Small intestine (tissue), 7 donors: Measurements from ENCODE around the gene HCFC1. TPM values are rescaled to one million over a fixed set of nuclear protein-coding genes. Genes with fewer than 3 reads are reported as not detected.

Experiments
- DNase-seq, 2 donors: peaks; one replicate each; pipeline versions ENCODE4 v3.0.0 to v3.0.0-alpha.2; 2013
- FAIRE-seq: peaks from 2 replicates; lab custom pipeline; 2012; peaks lifted over from hg19 to GRCh38; lab: Jason Lieb, UNC
- H3K27ac ChIP-seq, 3 donors: one replicate each; pipeline ENCODE4 v1.5.1; 2013; ENCODE audit warnings: low read length in 2 of 3, mild to moderate bottlenecking in 2 of 3, control low read depth in 1 of 3, inconsistent platforms in 1 of 3, low read depth in 1 of 3, moderate library complexity in 1 of 3
- H3K27me3 ChIP-seq, 3 donors: one replicate each; pipeline ENCODE4 v1.6.1; 2013; ENCODE audit warnings: low read length in 3 of 3, inconsistent platforms in 1 of 3; ENCODE audit not compliant: control insufficient read depth in 3 of 3, insufficient read depth in 3 of 3
- H3K36me3 ChIP-seq, 3 donors: one replicate each; pipeline ENCODE4 v1.6.1; 2013; ENCODE audit warnings: low read length in 3 of 3, inconsistent platforms in 1 of 3, low read depth in 1 of 3, mild to moderate bottlenecking in 1 of 3, moderate library complexity in 1 of 3; ENCODE audit not compliant: control insufficient read depth in 3 of 3, insufficient read depth in 2 of 3
- H3K4me1 ChIP-seq, 3 donors: one replicate each; pipeline ENCODE4 v1.6.1; 2013; ENCODE audit warnings: low read length in 2 of 3, inconsistent platforms in 1 of 3, low read depth in 1 of 3, mild to moderate bottlenecking in 1 of 3, moderate library complexity in 1 of 3; ENCODE audit not compliant: control insufficient read depth in 3 of 3, insufficient read depth in 2 of 3
- H3K4me3 ChIP-seq, 3 donors: one replicate each; pipeline ENCODE4 v1.5.1; 2013; ENCODE audit warnings: low read length in 3 of 3, control low read depth in 1 of 3, inconsistent platforms in 1 of 3, low read depth in 1 of 3, mild to moderate bottlenecking in 1 of 3, moderate library complexity in 1 of 3
- H3K9me3 ChIP-seq, 2 donors: one replicate each; pipeline ENCODE4 v1.6.1; 2013; ENCODE audit warnings: low read depth in 1 of 2, low read length in 1 of 2; ENCODE audit not compliant: control insufficient read depth in 2 of 2, insufficient read depth in 1 of 2
- WGBS, 3 donors: extraction: QIAGEN DNeasy Blood & Tissue Kit; methylation state at CpG; one replicate each; pipeline ENCODE4 v1.1.7; 2013; 5-methylcytosine and 5-hydroxymethylcytosine counted together
- polyA plus RNA-seq, 4 donors: library from polyadenylated mRNA; stranded (reverse) in 3 of 4; unstranded in 1 of 4; fragments of 200-250 nt in 3 of 4; fragments of 120-200 nt in 1 of 4; gene quantifications; one replicate each; pipeline versions ENCODE4 v1.2.1 to v1.2.3, GENCODE V29; 2013
- donor health status: healthy with polysubstance abuse.
- donor health status: control.
- donor health status: control.
- donor health status: Bipolar disorder and iron deficiency.
- donor health status: healthy.

The HCFC1 gene
- polyA plus RNA-seq, 4 donors: 7.6 to 32.9 (median 19.5) TPM

- H3K27me3 ChIP-seq: no peaks in the 10 kb centered on the region
- peaks cover 14 to 91% (median 15%) of the 10 kb centered on the region in 3 donors for H3K36me3 ChIP-seq
- DNase-seq: no peak
- no peak overlapping the region for H3K27ac ChIP-seq
- H3K4me3 ChIP-seq: no peak overlapping the region
- no peak for FAIRE-seq
- no peaks in the 10 kb centered on the region for H3K9me3 ChIP-seq
- 91 to 93% (median 92%) methylated on average over 11 of the region's 11 CpGs for WGBS, 3 donors
- H3K4me1 ChIP-seq: no peaks in the 10 kb centered on the region
Observed at GRCh38 chrX:153961292-153961691, 10.3 kb downstream of the HCFC1 start.

GRCh38 chrX:153960786-153961185 is 10.8 kb downstream of the HCFC1 start:
- Histone ChIP-seq H3K4me3 (no peak overlapping the region), H3K27me3 (no peaks in the 10 kb centered on the region), H3K27ac (no peak overlapping the region), H3K4me1 (no peaks in the 10 kb centered on the region), H3K9me3 (no peaks in the 10 kb centered on the region), H3K36me3 (peaks cover 15 to 95% (median 15%) of the 10 kb centered on the region in 3 donors)
- 93 to 96% (median 94%) methylated on average over 19 to 22 of the region's 22 CpGs for WGBS, 3 donors
- FAIRE-seq (no peak), DNase-seq (no peak)

- 96 to 97% (median 96%) methylated on average over 14 to 16 of the region's 16 CpGs for WGBS, 3 donors
- no peaks in the 10 kb centered on the region for H3K27me3 ChIP-seq
- no peaks in the 10 kb centered on the region for H3K4me1 ChIP-seq
- H3K36me3 ChIP-seq: peaks cover 15 to 98% (median 15%) of the 10 kb centered on the region in 3 donors
- H3K27ac ChIP-seq: no peak overlapping the region
- H3K9me3 ChIP-seq: no peaks in the 10 kb centered on the region
- no peak overlapping the region for H3K4me3 ChIP-seq
- FAIRE-seq: no peak
- DNase-seq: no peak
Observed at GRCh38 chrX:153960077-153960476, 11.5 kb downstream of the HCFC1 start.

GRCh38 chrX:153959649-153960048 is 12.0 kb downstream of the HCFC1 start:
- FAIRE-seq: no peak
- Histone ChIP-seq H3K27me3 (no peaks in the 10 kb centered on the region), H3K36me3 (peaks cover 15 to 98% (median 18%) of the 10 kb centered on the region in 3 donors), H3K27ac (no peak overlapping the region), H3K4me1 (no peaks in the 10 kb centered on the region), H3K9me3 (no peaks in the 10 kb centered on the region), H3K4me3 (no peak overlapping the region)
- 91 to 94% (median 94%) methylated on average over 13 to 15 of the region's 15 CpGs for WGBS, 3 donors
- DNase-seq: no peak

GRCh38 chrX:153958605-153959004 is 13.0 kb downstream of the HCFC1 start:
- FAIRE-seq (no peak), DNase-seq (no peak)
- Histone ChIP-seq H3K36me3 (peaks cover 15 to 98% (median 16%) of the 10 kb centered on the region in 3 donors), H3K4me1 (no peaks in the 10 kb centered on the region), H3K9me3 (no peaks in the 10 kb centered on the region), H3K27ac (no peak overlapping the region), H3K27me3 (no peaks in the 10 kb centered on the region), H3K4me3 (no peak overlapping the region)
- WGBS, 3 donors: 86 to 95% (median 95%) methylated on average over 9 to 14 of the region's 14 CpGs

- Histone ChIP-seq H3K36me3 (peaks cover 13 to 98% (median 16%) of the 10 kb centered on the region in 3 donors), H3K9me3 (no peaks in the 10 kb centered on the region), H3K4me3 (no peak overlapping the region), H3K27me3 (no peaks in the 10 kb centered on the region), H3K4me1 (no peaks in the 10 kb centered on the region), H3K27ac (no peak overlapping the region)
- 84 to 91% (median 88%) methylated on average over 6 to 17 of the region's 17 CpGs for WGBS, 3 donors
- no peak for DNase-seq
- no peak for FAIRE-seq
Observed at GRCh38 chrX:153957224-153957623, 14.4 kb downstream of the HCFC1 start.

- H3K27ac ChIP-seq: no peak overlapping the region
- no peak for FAIRE-seq
- H3K36me3 ChIP-seq: peaks cover 12 to 98% (median 19%) of the 10 kb centered on the region in 3 donors
- H3K4me3 ChIP-seq: no peak overlapping the region
- H3K4me1 ChIP-seq: no peaks in the 10 kb centered on the region
- WGBS, 3 donors: 86 to 91% (median 87%) methylated on average over 19 to 35 of the region's 35 CpGs
- no peak for DNase-seq
- no peaks in the 10 kb centered on the region for H3K9me3 ChIP-seq
- H3K27me3 ChIP-seq: no peaks in the 10 kb centered on the region
Observed at GRCh38 chrX:153956044-153956907, 15.3 kb downstream of the HCFC1 start.

- 74 to 81% (median 80%) methylated on average over 10 to 12 of the region's 12 CpGs for WGBS, 3 donors
- peaks cover 14 to 100% (median 20%) of the 10 kb centered on the region in 3 donors for H3K36me3 ChIP-seq
- FAIRE-seq: no peak
- H3K9me3 ChIP-seq: no peaks in the 10 kb centered on the region
- no peak overlapping the region for H3K27ac ChIP-seq
- no peak overlapping the region for H3K4me3 ChIP-seq
- no peak for DNase-seq
- no peaks in the 10 kb centered on the region for H3K27me3 ChIP-seq
- H3K4me1 ChIP-seq: no peaks in the 10 kb centered on the region
Observed at GRCh38 chrX:153955228-153955732, 16.3 kb downstream of the HCFC1 start.
